GM12878 (cell line): ENCODE data around the gene B4GALT5. TPM values are rescaled to one million over a fixed set of nuclear protein-coding genes. Genes with fewer than 3 reads are reported as not detected.

Source experiments
- BACH1 ChIP-seq: fragments of 450-650 bp; IDR thresholded peaks from 2 replicates; pipeline ENCODE4 v1.6.1; 2017; ENCODE audit warnings: mild to moderate bottlenecking, borderline replicate concordance
- BCL3 ChIP-seq: IDR thresholded peaks from 2 replicates; pipeline ENCODE4 v1.6.1; 2011; ENCODE audit warnings: borderline replicate concordance, low read depth, mild to moderate bottlenecking, moderate library complexity, low read length; ENCODE audit not compliant: insufficient read depth, poor library complexity, severe bottlenecking
- CBX3 ChIP-seq: fragments of 200-600 bp; sonication (generic); IDR thresholded peaks from 2 replicates; pipeline ENCODE4 v1.6.1; 2016; ENCODE audit warnings: low read depth, borderline replicate concordance
- CHD1 ChIP-seq: IDR thresholded peaks from 2 replicates; pipeline ENCODE4 v1.6.1; 2012; ENCODE audit warnings: low read depth, low read length, improper control_type of control experiment
- EP300 ChIP-seq, 2 experiments: fragments of 150-350 bp in 1 of 2; IDR thresholded peaks; 2 replicates each; pipeline ENCODE4 v1.6.1; 2011 to 2012; ENCODE audit warnings: low read depth in 2 of 2, low read length in 2 of 2, borderline replicate concordance in 1 of 2, improper control_type of control experiment in 1 of 2, inconsistent platforms in 1 of 2; ENCODE audit not compliant: control insufficient read depth in 1 of 2
- ETV6 ChIP-seq, 2 experiments: fragments of 450-650 bp in 1 of 2; IDR thresholded peaks in 1 of 2; conservative IDR thresholded peaks in 1 of 2; 2 replicates each; pipeline ENCODE4 v1.6.1; 2014; ENCODE audit warnings: antibody characterized with exemption in 1 of 2, borderline replicate concordance in 1 of 2, low read depth in 1 of 2, mild to moderate bottlenecking in 1 of 2, moderate library complexity in 1 of 2
- HDGF ChIP-seq: fragments of 450-650 bp; IDR thresholded peaks from 2 replicates; pipeline ENCODE4 v1.6.1; 2016; ENCODE audit warnings: antibody characterized with exemption
- KAT2A ChIP-seq: conservative IDR thresholded peaks from 2 replicates; pipeline ENCODE4 v1.6.1; 2011; ENCODE audit warnings: low read depth, low read length; ENCODE audit not compliant: control insufficient read depth
- KDM1A ChIP-seq: fragments of 200-600 bp; sonication (generic); IDR thresholded peaks from 2 replicates; pipeline ENCODE4 v1.6.1; 2016; ENCODE audit warnings: borderline replicate concordance
- MEF2B ChIP-seq: fragments of 450-650 bp; IDR thresholded peaks from 2 replicates; pipeline ENCODE4 v1.6.1; 2018; ENCODE audit warnings: mild to moderate bottlenecking, moderate library complexity; ENCODE audit not compliant: partially characterized antibody, poor library complexity, severe bottlenecking
- MYC ChIP-seq: IDR thresholded peaks from 2 replicates; pipeline ENCODE4 v1.6.1; 2011; ENCODE audit warnings: mild to moderate bottlenecking, low read length, moderate library complexity, inconsistent platforms; ENCODE audit not compliant: insufficient read depth, insufficient replicate concordance, insufficient read length, severe bottlenecking
- NFYA ChIP-seq: IDR thresholded peaks from 2 replicates; pipeline ENCODE4 v1.6.1; 2011; ENCODE audit warnings: low read depth, mild to moderate bottlenecking, low read length, improper control_type of control experiment, borderline replicate concordance
- POLR2A ChIP-seq: IDR thresholded peaks from 2 replicates; pipeline ENCODE4 v1.6.1; 2011; ENCODE audit warnings: low read depth, mild to moderate bottlenecking, low read length
- POU2F2 ChIP-seq: IDR thresholded peaks from 3 replicates; pipeline ENCODE4 v1.6.1; 2011; ENCODE audit warnings: low read depth, mild to moderate bottlenecking, low read length, borderline replicate concordance
- RAD51 ChIP-seq: fragments of 450-650 bp; IDR thresholded peaks from 2 replicates; pipeline ENCODE4 v1.6.1; 2016; ENCODE audit warnings: moderate library complexity, mild to moderate bottlenecking, inconsistent platforms
- RB1 ChIP-seq: fragments of 450-650 bp; formaldehyde crosslinking; IDR thresholded peaks from 2 replicates; pipeline ENCODE4 v1.6.1; 2017; ENCODE audit warnings: mild to moderate bottlenecking, borderline replicate concordance
- RFX5 ChIP-seq: IDR thresholded peaks from 2 replicates; pipeline ENCODE4 v1.6.1; 2011; ENCODE audit warnings: low read depth, low read length, improper control_type of control experiment
- SKIL ChIP-seq: fragments of 450-650 bp; IDR thresholded peaks from 2 replicates; pipeline ENCODE4 v1.6.1; 2017; ENCODE audit warnings: mild to moderate bottlenecking, low read depth, inconsistent platforms; ENCODE audit not compliant: poor library complexity, severe bottlenecking
- SP1 ChIP-seq: IDR thresholded peaks from one replicate; pipeline ENCODE4 v1.6.1; 2011; ENCODE audit warnings: low read depth, low read length
- SUZ12 ChIP-seq: fragments of 200-600 bp; sonication (generic); IDR thresholded peaks from one replicate; pipeline ENCODE4 v1.6.1; 2018; ENCODE audit warnings: antibody characterized with exemption, mild to moderate bottlenecking; ENCODE audit not compliant: unreplicated experiment
- TCF12 ChIP-seq: IDR thresholded peaks from 2 replicates; pipeline ENCODE4 v1.6.1; 2011; ENCODE audit warnings: low read depth, mild to moderate bottlenecking, low read length
- ZBTB11 ChIP-seq: fragments of 450-650 bp; formaldehyde crosslinking; IDR thresholded peaks from 2 replicates; pipeline ENCODE4 v1.5.0; 2022; ENCODE audit warnings: mild to moderate bottlenecking, missing genetic modification characterization
- ZNF217 ChIP-seq: fragments of 450-650 bp; IDR thresholded peaks from 2 replicates; pipeline ENCODE4 v1.6.1; 2017; ENCODE audit warnings: antibody characterized with exemption, mild to moderate bottlenecking
- ZNF622 ChIP-seq: fragments of 450-650 bp; IDR thresholded peaks from 2 replicates; pipeline ENCODE4 v1.6.1; 2017; ENCODE audit warnings: mild to moderate bottlenecking, inconsistent platforms
- polyA plus RNA-seq, 11 experiments: library from polyadenylated mRNA; depleted of rRNA in 4 of 11; unstranded in 6 of 11; stranded (reverse) in 5 of 11; fragments of >200 nt; fragmentation: Nextera tagmentation in 4 of 11; fragmentation: Illumina TruSeq in 1 of 11; extraction: Ambion mirVana in 4 of 11; extraction: Trizol in 1 of 11; gene quantifications; 1 replicate in 1 of 11; 2 replicates in 10 of 11; pipeline versions ENCODE4 v1.2.1 to v1.2.3, GENCODE V29; 2011 to 2016; ENCODE audit warnings: inconsistent platforms in 2 of 11, missing spikeins in 2 of 11, low read depth in 1 of 11
- total RNA-seq, 4 experiments: library from RNA; depleted of rRNA in 3 of 4; stranded (reverse); fragments of >200 nt in 3 of 4; fragmentation: Illumina TruSeq in 1 of 4; extraction: Trizol in 1 of 4; gene quantifications; 2 replicates each; pipeline versions ENCODE4 v1.2.1 to v1.2.3, GENCODE V29; 2013 to 2021

B4GALT5 gene
- total and polyA plus RNA-seq, 10 of the 15 experiments (the other 5 are each of a cell fraction or from before 2014, with no cell fraction given): 2.0 to 55.5 (median 20.2) TPM

- TF ChIP-seq ZBTB11: no peak
- TF ChIP-seq RFX5: no peak
- TF ChIP-seq NFYA: no peak
- TF ChIP-seq TCF12: peak; percentile 36; the same call in 1 of the 2 replicates
- no peak for TF ChIP-seq RB1
- no peak for TF ChIP-seq BCL3
- TF ChIP-seq ETV6 (conservative IDR thresholded peaks at IDR 0.05 in 1 of 2, IDR thresholded peaks at IDR 0.05 in 1 of 2; ENCODE audit: borderline replicate concordance in 1 of 2, low read depth in 1 of 2): peak in 1 of 2 experiments; percentile 60; a peak in 2 of 4 replicates
- TF ChIP-seq KDM1A: no peak
- TF ChIP-seq SKIL: peak; percentile 98
- peak; percentile 90 to 94 for TF ChIP-seq EP300 (IDR thresholded peaks at IDR 0.05; ENCODE audit: borderline replicate concordance in 1 of 2, control insufficient read depth in 1 of 2, low read depth in 2 of 2, low read length in 2 of 2)
- TF ChIP-seq SP1: peak; percentile 29
- peak; percentile 16; the same call in 1 of the 2 replicates for TF ChIP-seq BACH1
- TF ChIP-seq MEF2B: peak; percentile 93
- TF ChIP-seq POLR2A: no peak
- TF ChIP-seq HDGF: no peak
- TF ChIP-seq KAT2A: no peak
- no peak for TF ChIP-seq MYC
- TF ChIP-seq SUZ12: no peak
- 0 out of 3 replicates have a peak, but pooled peaks have one; percentile 41 for TF ChIP-seq POU2F2
- no peak for TF ChIP-seq ZNF622
- peak; percentile 39; the same call in 1 of the 2 replicates for TF ChIP-seq RAD51
- no peak for TF ChIP-seq CBX3
- no peak for TF ChIP-seq CHD1
- TF ChIP-seq ZNF217: peak; percentile 96; the same call in 1 of the 2 replicates
These were observed 44.0 kb downstream of the B4GALT5 start (continued) for GRCh38 chr20:49669601-49670189.
